Activated T-helper 1 cell treated with anti-CD3 and anti-CD28 coated beads, Interleukin-12 subunit alpha, Interleukin-12 subunit beta, Interleukin-2, Interleukin-4 antibody, amounts not matched to agents 30 ng/mL and 10 ng/mL and 1 ng/mL, durations not matched to agents 14 hours and 24 hours and 36 hours (primary cell): ENCODE data around the gene P4HA1. TPM values are rescaled to one million over a fixed set of nuclear protein-coding genes. Genes with fewer than 3 reads are reported as not detected.
"Not testable (repeated sequence)": the region's sequence is repeated elsewhere in the genome, so short reads cannot be mapped to it uniquely, and the experiment has no call there.

Experiments
- DNase-seq: peaks from one replicate; pipeline ENCODE4 v3.0.0; 2021; ENCODE audit warnings: low spot score
- H3K27ac Mint-ChIP-seq: one replicate; pipeline ENCODE4 v1.8.0; 2021; ENCODE audit warnings: mild to moderate bottlenecking, mixed read lengths
- H3K27me3 Mint-ChIP-seq: one replicate; pipeline ENCODE4 v1.8.0; 2022; ENCODE audit warnings: mild to moderate bottlenecking, moderate library complexity, mixed read lengths; ENCODE audit not compliant: insufficient read depth
- H3K36me3 Mint-ChIP-seq: one replicate; pipeline ENCODE4 v1.8.0; 2021; ENCODE audit warnings: low read depth, mixed read lengths
- H3K4me1 Mint-ChIP-seq: one replicate; pipeline ENCODE4 v1.8.0; 2021; ENCODE audit warnings: low read depth, mixed read lengths
- H3K4me3 Mint-ChIP-seq: one replicate; pipeline ENCODE4 v1.8.0; 2021; ENCODE audit warnings: mild to moderate bottlenecking, moderate library complexity, mixed read lengths
- H3K9me3 Mint-ChIP-seq: one replicate; pipeline ENCODE4 v1.8.0; 2021; ENCODE audit warnings: mixed read lengths
- intact Hi-C: fragments of 100-400 bp; cut with micrococcal nuclease; formaldehyde crosslinking; loops from one replicate; pipeline ENCODE4 v1.15.1; 2024
- total RNA-seq: library from RNA; stranded (reverse); gene quantifications from 2 replicates; pipeline ENCODE4 v1.2.3, GENCODE V29; 2022

P4HA1 gene
- total RNA-seq, 1 donor from 2014 or later: 52.8 TPM

DNA sequence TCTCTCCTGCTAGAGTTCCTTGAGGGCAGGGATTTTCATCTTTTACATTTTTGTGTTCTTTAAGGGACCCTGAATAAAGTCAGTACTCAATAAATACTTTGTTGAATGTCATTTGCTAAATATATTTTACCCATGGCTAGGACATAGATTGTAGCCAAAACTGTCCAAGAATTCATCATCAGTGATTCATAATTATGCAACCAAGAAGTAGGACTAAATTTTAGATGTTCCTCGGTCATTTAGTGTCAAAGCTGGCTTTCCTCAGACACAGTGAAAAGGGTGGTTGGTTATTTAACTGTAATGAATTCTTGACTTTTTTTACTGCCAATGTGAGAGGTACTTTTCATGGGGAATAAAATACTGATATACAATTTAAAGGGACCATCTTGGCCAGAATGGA, 16.9 kb upstream of the P4HA1 start:
- H3K27me3 Mint-ChIP-seq: no peaks in the 10 kb centered on the region
- peaks cover 20% of the 10 kb centered on the region for H3K4me1 Mint-ChIP-seq
- intact Hi-C loops: loop anchor here (5.0 kb wide), 1 partner anchor 134 kb away; the partner anchor contains the start of gene DNAJC9
- no peak overlapping the region for H3K27ac Mint-ChIP-seq
- no peak overlapping the region for H3K4me3 Mint-ChIP-seq
- peaks cover 20% of the 10 kb centered on the region for H3K36me3 Mint-ChIP-seq
- peaks cover 10% of the 10 kb centered on the region for H3K9me3 Mint-ChIP-seq
- DNase-seq: no peak

GRCh38 chr10:73112032-73112431, 15.4 kb upstream of the P4HA1 start:
- not testable (repeated sequence) for H3K27ac Mint-ChIP-seq, DNase-seq, H3K27me3 Mint-ChIP-seq, H3K9me3 Mint-ChIP-seq, H3K4me3 Mint-ChIP-seq
- Mint-ChIP-seq H3K36me3 (peaks cover 27% of the 10 kb centered on the region), H3K4me1 (peaks cover 20% of the 10 kb centered on the region)
- intact Hi-C loops: loop anchor here (5.0 kb wide), 1 partner anchor 135 kb away; the partner anchor contains the start of gene DNAJC9

- peak; percentile 26 for DNase-seq
- H3K4me3 Mint-ChIP-seq: peak within 1 kb of the TSS; percentile 87
- peaks cover 10% of the 10 kb centered on the region for H3K9me3 Mint-ChIP-seq
- intact Hi-C loops: loop anchor here (1.0 to 5.0 kb wide), 2 partner anchors 14 to 137 kb away; partner anchors contain the start of genes DNAJC9 and P4HA1
- peaks cover 37% of the 10 kb centered on the region for H3K36me3 Mint-ChIP-seq
- H3K27me3 Mint-ChIP-seq: no peaks in the 10 kb centered on the region
- H3K4me1 Mint-ChIP-seq: peaks cover 20% of the 10 kb centered on the region
- peak within 1 kb of the TSS; percentile 90 for H3K27ac Mint-ChIP-seq
These were observed 13.7 kb upstream of the P4HA1 start, which contains the start of gene NUDT13 for GRCh38 chr10:73110345-73110849. TSS of gene NUDT13 (plus strand) at chr10:73110455. CDS start at chr10:73114366, 3,911 bp downstream.

GRCh38 chr10:73109248-73109652, 12.6 kb upstream of the P4HA1 start:
- H3K27me3 Mint-ChIP-seq, intact Hi-C loops, DNase-seq, H3K9me3 Mint-ChIP-seq, H3K4me3 Mint-ChIP-seq, H3K27ac Mint-ChIP-seq: not testable (repeated sequence)
- Mint-ChIP-seq H3K36me3 (peaks cover 41% of the 10 kb centered on the region), H3K4me1 (peaks cover 20% of the 10 kb centered on the region)

DNA sequence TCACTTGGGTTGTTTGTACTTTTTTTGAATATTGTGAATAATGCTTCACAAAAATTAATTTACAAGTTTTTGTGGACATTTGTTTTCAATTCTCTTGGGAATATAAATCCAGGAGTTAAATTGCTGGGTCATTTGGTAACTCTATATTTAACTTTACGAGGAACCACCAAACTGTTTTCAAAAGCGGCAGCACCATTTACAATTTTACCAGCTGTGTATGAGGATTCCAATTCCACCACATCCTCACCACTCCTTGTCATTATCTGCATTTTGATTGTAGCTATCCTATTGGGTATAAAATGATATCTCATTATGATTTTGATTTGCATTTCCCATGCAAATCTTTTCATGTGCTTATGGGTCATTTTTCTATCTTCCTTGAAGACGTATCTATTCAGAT, 9.6 kb upstream of the P4HA1 start:
- Mint-ChIP-seq H3K36me3 (peaks cover 44% of the 10 kb centered on the region), H3K27me3 (no peaks in the 10 kb centered on the region), H3K4me3 (no peak overlapping the region), H3K4me1 (peaks cover 16% of the 10 kb centered on the region), H3K9me3 (peaks cover 10% of the 10 kb centered on the region), H3K27ac (no peak overlapping the region)
- intact Hi-C loops: no loop called here
- no peak for DNase-seq

DNA sequence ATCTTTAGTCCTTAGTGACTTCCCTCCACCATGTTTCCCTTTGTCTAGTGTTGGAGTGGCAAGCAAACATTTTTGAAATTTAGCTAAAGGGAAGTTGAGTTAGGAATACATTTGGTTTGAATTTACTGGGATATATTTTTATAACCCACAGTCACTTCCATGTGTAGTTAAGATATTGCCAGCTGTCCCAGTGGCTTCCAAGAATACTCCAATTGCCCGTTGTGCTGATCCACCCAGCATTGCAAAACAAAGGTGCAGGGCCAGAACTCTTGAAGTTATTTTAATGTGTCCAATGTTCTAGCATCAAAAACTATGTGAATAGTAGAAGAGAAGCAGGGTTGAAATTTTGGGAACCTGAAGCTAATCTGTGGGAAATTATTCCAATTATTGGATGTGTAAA, 2.5 kb upstream of the P4HA1 start:
- peaks cover 2% of the 10 kb centered on the region for H3K27me3 Mint-ChIP-seq
- H3K36me3 Mint-ChIP-seq: peaks cover 3% of the 10 kb centered on the region
- no peak overlapping the region for H3K4me3 Mint-ChIP-seq
- peaks cover 27% of the 10 kb centered on the region for H3K4me1 Mint-ChIP-seq
- no peaks in the 10 kb centered on the region for H3K9me3 Mint-ChIP-seq
- DNase-seq: no peak
- intact Hi-C loops: loop anchor here (5.0 kb wide), 1 partner anchor 643 kb away; the partner anchor contains the start of gene SEC24C
- H3K27ac Mint-ChIP-seq: no peak overlapping the region

DNA sequence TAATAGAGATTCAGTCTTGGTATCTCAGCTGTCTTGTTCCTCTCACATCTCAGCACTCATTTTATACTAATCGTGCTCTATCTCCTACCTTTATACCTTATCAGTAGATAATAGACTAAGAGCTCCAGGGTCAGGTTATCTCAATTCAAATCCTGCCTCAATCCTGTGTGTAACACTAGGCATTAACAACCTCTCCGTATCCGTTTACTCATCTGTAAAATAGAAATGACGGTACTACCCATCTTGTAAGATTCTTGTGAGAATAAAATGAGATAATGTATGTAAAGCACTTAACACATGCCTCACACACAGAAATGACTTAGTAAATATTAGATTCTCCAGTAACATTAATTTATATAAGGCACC, 622 bp upstream of the P4HA1 start:
- DNase-seq: no peak
- Mint-ChIP-seq H3K27ac (peak overlapping the region; percentile 94), H3K9me3 (no peaks in the 10 kb centered on the region), H3K4me3 (peak overlapping the region; percentile 96), H3K36me3 (peaks cover 12% of the 10 kb centered on the region), H3K27me3 (peaks cover 2% of the 10 kb centered on the region), H3K4me1 (peaks cover 42% of the 10 kb centered on the region)
- intact Hi-C loops: loop anchor here (1.0 to 5.0 kb wide), 3 partner anchors 155 to 645 kb away; partner anchors contain the start of genes MICU1, MRPS16 and SEC24C

GRCh38 chr10:73096041-73096448, 621 bp downstream of the P4HA1 start:
- Mint-ChIP-seq H3K4me1 (peaks cover 50% of the 10 kb centered on the region), H3K9me3 (no peaks in the 10 kb centered on the region), H3K36me3 (peaks cover 15% of the 10 kb centered on the region), H3K4me3 (peak overlapping the region; percentile 96), H3K27ac (peak overlapping the region; percentile 94), H3K27me3 (peaks cover 2% of the 10 kb centered on the region)
- peak; percentile 70 for DNase-seq
- intact Hi-C loops: loop anchor here (1.0 to 5.0 kb wide), 7 partner anchors 14 to 800 kb away; partner anchors contain the start of genes ECD, FAM149B1, MICU1 and NUDT13

DNA sequence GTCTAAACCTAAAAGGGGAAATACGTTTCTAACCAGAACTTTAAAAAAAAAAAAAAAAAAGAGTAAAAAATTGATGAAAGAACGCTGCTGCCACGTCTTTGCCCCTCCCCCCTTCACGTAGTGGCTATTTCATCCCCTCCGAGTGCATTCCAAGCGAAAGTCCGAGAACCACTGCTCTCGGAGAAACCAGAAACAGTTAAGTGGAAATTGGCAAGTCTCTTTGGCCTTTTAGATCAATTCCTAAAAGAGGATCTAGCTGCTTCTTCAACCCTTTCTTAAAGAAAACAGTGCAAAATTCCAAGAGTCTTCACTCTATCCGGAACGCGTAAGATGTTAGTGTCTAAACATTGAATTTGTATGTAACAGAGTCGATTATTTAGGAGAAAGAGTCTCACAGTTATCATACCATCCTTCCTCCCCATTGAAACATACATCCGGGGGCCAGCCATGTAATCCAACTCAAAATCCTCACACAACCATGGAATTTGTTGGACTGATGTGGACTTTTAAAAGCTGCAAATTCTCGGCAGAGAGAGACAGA, 1.1 kb downstream of the P4HA1 start:
- H3K27me3 Mint-ChIP-seq: peaks cover 2% of the 10 kb centered on the region
- intact Hi-C loops: loop anchor here (1.0 to 5.0 kb wide), 9 partner anchors 15 to 799 kb away; partner anchors contain the start of genes ECD, FAM149B1, MICU1 and NUDT13

DNA sequence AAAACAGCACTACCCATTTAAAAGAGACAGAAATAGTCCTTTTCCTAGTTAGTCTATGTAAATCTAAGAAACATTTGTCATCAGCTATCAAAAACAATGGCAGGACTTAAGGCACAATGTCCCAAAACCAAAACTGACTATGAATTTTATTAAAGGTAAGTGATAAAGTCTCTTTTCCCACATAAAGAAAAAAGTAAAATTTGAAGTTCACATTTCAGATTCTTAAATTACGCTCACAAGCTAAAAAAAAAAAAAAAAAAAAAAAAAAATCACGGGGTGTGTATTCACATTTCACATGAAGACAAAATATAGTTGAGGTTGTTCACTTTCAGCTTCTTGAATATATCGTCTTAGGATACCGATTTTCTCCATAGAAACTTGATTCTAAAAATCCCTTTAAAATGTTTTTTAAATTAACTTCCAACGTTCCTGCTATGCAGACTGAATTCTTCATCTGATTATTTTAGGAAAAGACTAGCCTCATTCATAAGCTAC, 1.6 kb downstream of the P4HA1 start:
- Mint-ChIP-seq H3K4me3 (peak overlapping the region; percentile 96), H3K27me3 (peaks cover 2% of the 10 kb centered on the region), H3K9me3 (no peaks in the 10 kb centered on the region), H3K4me1 (peaks cover 50% of the 10 kb centered on the region), H3K27ac (peak overlapping the region; percentile 94), H3K36me3 (peaks cover 15% of the 10 kb centered on the region)
- no peak for DNase-seq
- intact Hi-C loops: loop anchor here (1.0 to 5.0 kb wide), 3 partner anchors 14 to 647 kb away; partner anchors contain the start of gene SEC24C

More for the DNA sequence above, 1.1 kb downstream of the P4HA1 start:
- peak overlapping the region; percentile 94 for H3K27ac Mint-ChIP-seq
- peaks cover 50% of the 10 kb centered on the region for H3K4me1 Mint-ChIP-seq
- no peak for DNase-seq
- no peaks in the 10 kb centered on the region for H3K9me3 Mint-ChIP-seq
- peaks cover 15% of the 10 kb centered on the region for H3K36me3 Mint-ChIP-seq
- H3K4me3 Mint-ChIP-seq: peak overlapping the region; percentile 96

DNA sequence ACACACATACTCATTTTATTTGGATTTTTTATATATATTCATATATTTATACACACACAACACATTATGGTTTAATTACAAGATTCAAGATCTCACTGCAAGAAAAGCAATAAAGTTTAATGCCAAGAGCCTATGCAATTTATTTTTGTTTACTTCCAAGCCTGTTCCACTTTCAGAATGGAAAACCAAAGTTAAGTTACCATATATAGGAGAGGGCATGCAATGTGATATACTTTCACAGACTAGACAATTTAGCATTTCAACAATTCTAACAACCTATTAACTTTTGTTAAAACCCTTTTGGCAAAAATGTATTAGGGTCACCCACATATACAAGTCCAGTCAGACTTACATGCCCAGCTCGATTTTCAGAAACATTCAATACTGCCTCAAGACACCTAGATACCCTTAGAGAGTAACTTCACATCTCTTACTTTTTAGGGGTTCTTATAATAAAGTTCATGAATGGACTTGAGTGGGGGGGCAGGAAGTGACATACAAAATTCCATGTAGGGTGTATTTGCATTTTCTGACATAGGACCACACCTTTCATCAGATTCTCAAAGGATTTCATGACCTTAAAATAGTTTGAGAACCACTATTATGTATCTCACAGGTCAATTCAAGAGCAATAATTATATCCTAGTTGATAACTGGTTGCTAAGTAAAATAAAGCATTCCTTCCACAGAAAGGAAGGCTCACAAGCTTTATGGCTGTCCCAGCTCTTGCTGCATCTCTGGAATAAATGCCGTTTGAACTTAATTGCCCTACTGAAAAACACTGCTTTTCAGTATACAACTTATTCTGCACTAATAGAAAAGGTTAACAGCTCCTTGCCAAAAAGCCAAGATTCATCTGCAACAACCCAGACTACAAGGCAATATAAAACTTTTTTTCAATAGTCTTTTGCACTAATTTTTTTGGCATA, 2.5 kb downstream of the P4HA1 start:
- Mint-ChIP-seq H3K27ac (peak overlapping the region; percentile 40), H3K36me3 (peaks cover 15% of the 10 kb centered on the region)

GRCh38 chr10:73092830-73093229, 3.8 kb downstream of the P4HA1 start:
- intact Hi-C loops: no loop called here
- peaks cover 15% of the 10 kb centered on the region for H3K36me3 Mint-ChIP-seq
- no peak overlapping the region for H3K27ac Mint-ChIP-seq
- H3K9me3 Mint-ChIP-seq: no peaks in the 10 kb centered on the region
- peak overlapping the region; percentile 59 for H3K4me3 Mint-ChIP-seq
- no peak for DNase-seq
- H3K27me3 Mint-ChIP-seq: peaks cover 2% of the 10 kb centered on the region
- peaks cover 61% of the 10 kb centered on the region for H3K4me1 Mint-ChIP-seq

More for the DNA sequence above, 2.5 kb downstream of the P4HA1 start:
- Mint-ChIP-seq H3K27me3 (peaks cover 2% of the 10 kb centered on the region), H3K4me1 (peaks cover 50% of the 10 kb centered on the region), H3K4me3 (peak overlapping the region; percentile 96), H3K9me3 (no peaks in the 10 kb centered on the region)
- no peak for DNase-seq
- intact Hi-C loops: loop anchor here (2.0 kb wide), 1 partner anchor 13 kb away; no protein-coding TSS in a partner anchor
